AG10803 (cell line): ENCODE data around the gene FTO.
A peak's percentile ranks its signal among the peaks of the same experiment; 100 is the strongest.

Experiments
- DNase-seq: peaks from one replicate; pipeline ENCODE4 v3.0.0; 2010; ENCODE audit warnings: low read depth
- H3K4me3 ChIP-seq: 2 replicates; pipeline ENCODE4 v1.5.1; 2011; ENCODE audit warnings: mild to moderate bottlenecking, low read length, control low read depth
- CTCF ChIP-seq: conservative IDR thresholded peaks from 2 replicates; pipeline ENCODE4 v1.5.1; 2011; ENCODE audit warnings: mild to moderate bottlenecking, low read length, control low read depth, inconsistent platforms

Gene FTO

GRCh38 chr16:53865494-53865863, 161.5 kb downstream of the FTO start:
- no peak overlapping the region for H3K4me3 ChIP-seq
- no peak for TF ChIP-seq CTCF
- DNase-seq, result peak; percentile 29

GRCh38 chr16:53866520-53866919, 162.6 kb downstream of the FTO start:
- no peak for DNase-seq
- no peak overlapping the region for H3K4me3 ChIP-seq
- TF ChIP-seq CTCF, result no peak

DNA sequence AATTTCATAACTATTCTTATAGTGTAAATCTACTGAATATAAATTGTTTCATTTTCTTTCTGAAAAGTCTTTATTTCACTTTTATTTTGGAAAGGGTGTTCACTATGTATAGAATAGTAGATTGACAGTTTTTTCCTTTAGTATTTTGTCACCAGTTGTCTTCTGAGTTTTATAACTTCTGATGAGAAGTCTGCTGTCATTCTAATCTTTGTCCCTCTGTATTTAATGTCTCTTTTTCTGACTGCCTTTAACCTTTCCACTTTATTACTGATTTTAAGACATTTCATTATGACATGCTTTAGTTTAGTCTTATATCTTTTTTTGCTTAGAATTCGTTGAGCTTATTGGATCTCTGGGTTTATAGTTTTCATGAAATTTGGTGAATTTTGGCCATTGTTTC, 166.9 kb downstream of the FTO start:
- no peak overlapping the region for H3K4me3 ChIP-seq
- DNase-seq, result no peak
- no peak for TF ChIP-seq CTCF

GRCh38 chr16:53872248-53873221, 168.6 kb downstream of the FTO start:
- H3K4me3 ChIP-seq, result no peak overlapping the region
- TF ChIP-seq CTCF, result no peak
- DNase-seq, result peak; percentile 91

DNA sequence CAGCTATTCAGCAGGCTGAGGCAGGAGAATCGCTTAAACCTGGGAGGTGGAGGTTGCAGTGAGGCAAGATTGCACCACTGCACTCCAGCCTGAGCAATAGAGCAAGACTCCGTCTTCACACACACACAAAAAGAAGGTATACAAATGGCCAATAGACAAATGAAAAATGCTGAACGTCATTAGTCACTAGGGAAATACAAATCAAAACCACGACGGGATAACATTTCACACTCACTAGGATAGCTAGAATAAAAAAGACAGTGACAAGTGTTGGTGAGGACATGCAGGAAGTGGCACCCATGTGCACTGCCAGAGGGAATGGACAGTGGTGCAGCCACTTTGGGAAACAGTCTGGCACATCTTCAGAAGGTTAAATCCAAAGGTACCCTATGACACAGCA, 172.9 kb downstream of the FTO start:
- DNase-seq, result no peak
- no peak overlapping the region for H3K4me3 ChIP-seq
- no peak for TF ChIP-seq CTCF

- DNase-seq, result no peak
- no peak overlapping the region for H3K4me3 ChIP-seq
- no peak for TF ChIP-seq CTCF
Observed at GRCh38 chr16:53878216-53878615, 174.3 kb downstream of the FTO start.

GRCh38 chr16:53881371-53881770, 177.4 kb downstream of the FTO start:
- TF ChIP-seq CTCF, result no peak
- DNase-seq, result peak; percentile 94
- no peak overlapping the region for H3K4me3 ChIP-seq
